Measurements from ENCODE around the gene SELENOP. TPM values are rescaled to one million over a fixed set of nuclear protein-coding genes. Genes with fewer than 3 reads are reported as not detected.

The SELENOP gene
- total and polyA plus RNA-seq, 9 of the 15 experiments (the other 6 are each of a cell fraction or from before 2014, with no cell fraction given): 3.2 to 6.3 (median 4.5) TPM

DNA sequence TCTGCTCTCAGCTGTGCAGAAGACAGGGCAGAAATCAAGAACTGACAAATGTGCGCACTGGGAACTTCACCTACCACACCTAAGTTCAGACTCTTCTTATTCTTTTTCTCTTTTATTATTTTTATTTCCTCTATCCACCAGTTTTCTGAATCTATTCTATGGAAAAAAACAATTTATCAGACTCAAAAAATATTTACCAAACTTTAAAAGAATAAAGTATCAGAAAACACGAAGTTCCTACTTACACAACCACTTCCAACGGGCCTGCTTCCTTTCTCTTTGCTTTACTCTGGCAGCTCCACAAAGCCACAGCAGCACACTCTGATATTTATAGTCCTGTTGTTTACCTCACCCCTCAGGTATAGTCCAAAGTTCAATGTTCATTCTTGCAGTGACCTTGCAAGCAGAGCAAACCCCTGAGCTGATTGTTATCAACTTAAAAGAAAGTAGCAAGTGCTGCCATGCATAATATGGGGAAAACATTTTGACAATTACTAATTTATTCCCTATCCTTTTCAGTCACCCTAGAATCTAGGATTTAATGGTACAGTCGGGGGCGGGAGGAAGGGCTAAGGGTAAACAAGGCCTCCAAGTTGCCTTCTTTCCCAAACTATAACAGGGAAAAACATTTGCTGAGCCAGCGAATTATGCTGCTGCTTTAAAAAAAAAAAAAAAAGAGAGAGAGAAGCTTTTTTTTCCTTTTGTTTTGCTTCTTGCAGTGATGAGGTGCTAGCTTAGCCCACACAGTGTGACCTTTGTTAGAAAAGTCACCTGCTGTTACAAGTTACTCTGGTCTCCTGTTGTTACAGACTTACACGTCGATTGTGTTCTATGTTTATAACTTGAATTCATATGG lies at the start of gene SELENOP (continued):
- TF ChIP-seq AFF4 (CRISPR knock-in tag; IDR thresholded peaks at IDR 0.05): no peak
- TF ChIP-seq PML (IDR thresholded peaks at IDR 0.05; ENCODE audit: low read length): no peak
- no peak for TF ChIP-seq DMBX1 (CRISPR knock-in tag; IDR thresholded peaks at IDR 0.05; ENCODE audit: borderline replicate concordance)
- TF ChIP-seq BCOR (IDR thresholded peaks at IDR 0.05): no peak
- TF ChIP-seq GMEB1 (CRISPR knock-in tag; IDR thresholded peaks at IDR 0.05): 0 out of 2 replicates have a peak, but pooled peaks have one; percentile 13
- no peak for TF ChIP-seq FOXJ3 (CRISPR knock-in tag; IDR thresholded peaks at IDR 0.05)
- no peak for TF ChIP-seq TRIM28 (IDR thresholded peaks at IDR 0.05)
- 0 out of 2 replicates have a peak, but pooled peaks have one; percentile 26 for TF ChIP-seq MEF2D (tag; conservative IDR thresholded peaks at IDR 0.05; ENCODE audit: low read depth)
- TF ChIP-seq TEAD1 (CRISPR knock-in tag; IDR thresholded peaks at IDR 0.05): no peak
- TF ChIP-seq ZNF124 (CRISPR knock-in tag; IDR thresholded peaks at IDR 0.05): no peak
- peak; percentile 94 for TF ChIP-seq FOXJ2 (tag; IDR thresholded peaks at IDR 0.05)
- TF ChIP-seq, protein P1, sequence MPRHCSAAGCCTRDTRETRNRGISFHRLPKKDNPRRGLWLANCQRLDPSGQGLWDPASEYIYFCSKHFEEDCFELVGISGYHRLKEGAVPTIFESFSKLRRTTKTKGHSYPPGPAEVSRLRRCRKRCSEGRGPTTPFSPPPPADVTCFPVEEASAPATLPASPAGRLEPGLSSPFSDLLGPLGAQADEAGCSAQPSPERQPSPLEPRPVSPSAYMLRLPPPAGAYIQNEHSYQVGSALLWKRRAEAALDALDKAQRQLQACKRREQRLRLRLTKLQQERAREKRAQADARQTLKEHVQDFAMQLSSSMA (CRISPR knock-in tag; IDR thresholded peaks at IDR 0.05): no peak
- no peak for TF ChIP-seq CBX2 (IDR thresholded peaks at IDR 0.05; ENCODE audit: insufficient read depth, low read length, poor library complexity, severe bottlenecking)
- TF ChIP-seq, protein P2, sequence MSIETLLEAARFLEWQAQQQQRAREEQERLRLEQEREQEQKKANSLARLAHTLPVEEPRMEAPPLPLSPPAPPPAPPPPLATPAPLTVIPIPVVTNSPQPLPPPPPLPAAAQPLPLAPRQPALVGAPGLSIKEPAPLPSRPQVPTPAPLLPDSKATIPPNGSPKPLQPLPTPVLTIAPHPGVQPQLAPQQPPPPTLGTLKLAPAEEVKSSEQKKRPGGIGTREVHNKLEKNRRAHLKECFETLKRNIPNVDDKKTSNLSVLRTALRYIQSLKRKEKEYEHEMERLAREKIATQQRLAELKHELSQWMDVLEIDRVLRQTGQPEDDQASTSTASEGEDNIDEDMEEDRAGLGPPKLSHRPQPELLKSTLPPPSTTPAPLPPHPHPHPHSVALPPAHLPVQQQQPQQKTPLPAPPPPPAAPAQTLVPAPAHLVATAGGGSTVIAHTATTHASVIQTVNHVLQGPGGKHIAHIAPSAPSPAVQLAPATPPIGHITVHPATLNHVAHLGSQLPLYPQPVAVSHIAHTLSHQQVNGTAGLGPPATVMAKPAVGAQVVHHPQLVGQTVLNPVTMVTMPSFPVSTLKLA (conservative IDR thresholded peaks at IDR 0.05): peak in 1 of 2 experiments; percentile 24; a peak in 1 of 4 replicates
- TF ChIP-seq ZC3H4 (CRISPR knock-in tag; IDR thresholded peaks at IDR 0.05; ENCODE audit: borderline replicate concordance): no peak
- TF ChIP-seq POLR3G (IDR thresholded peaks at IDR 0.05; ENCODE audit: extremely low read depth, insufficient read length, insufficient replicate concordance): no peak
- no peak for TF ChIP-seq ZNF586 (CRISPR knock-in tag; conservative IDR thresholded peaks at IDR 0.05)
- peak; percentile 88 for TF ChIP-seq GTF2A2 (tag; IDR thresholded peaks at IDR 0.05)
- peak; percentile 66 for TF ChIP-seq POLR2A (conservative IDR thresholded peaks at IDR 0.05)
- TF ChIP-seq TBP (optimal IDR thresholded peaks at IDR 0.05; ENCODE audit: low read depth, low read length): peak; percentile 71
- TF ChIP-seq WHSC1 (IDR thresholded peaks at IDR 0.05; ENCODE audit: low read length): no peak
- TF ChIP-seq MTA3 (IDR thresholded peaks at IDR 0.05; ENCODE audit: borderline replicate concordance): peak; percentile 91

All from K562 (cell line).